Keratinocyte (primary cell): Measurements from ENCODE around the gene SCAMP4. TPM values are rescaled to one million over a fixed set of nuclear protein-coding genes. Genes with fewer than 3 reads are reported as not detected.
A peak's percentile ranks its signal among the peaks of the same experiment; 100 is the strongest.

Experiments used
- DNase-seq: peaks from one replicate; pipeline ENCODE4 v3.0.0-alpha.2; 2011; ENCODE audit warnings: low read depth, missing footprints, low spot score
- FAIRE-seq: peaks from 2 replicates; lab custom pipeline; 2011; peaks lifted over from hg19 to GRCh38; lab: Jason Lieb, UNC
- H2AFZ ChIP-seq: 2 replicates; pipeline ENCODE4 v1.6.0; 2012; ENCODE audit warnings: low read length, control low read depth, inconsistent platforms; ENCODE audit not compliant: control insufficient read depth
- H3K27ac ChIP-seq: 2 replicates; pipeline ENCODE4 v1.5.1; 2011; ENCODE audit warnings: low read length; ENCODE audit not compliant: control insufficient read depth, insufficient read depth
- H3K27me3 ChIP-seq: 3 replicates; pipeline ENCODE4 v1.6.0; 2011; ENCODE audit warnings: low read length; ENCODE audit not compliant: control insufficient read depth, insufficient read depth; ENCODE audit errors: extremely low read depth
- H3K36me3 ChIP-seq, 2 experiments: 2 replicates in 1 of 2; 3 replicates in 1 of 2; pipeline ENCODE4 v1.5.1; 2011; ENCODE audit warnings: low read length in 2 of 2, mild to moderate bottlenecking in 1 of 2; ENCODE audit not compliant: control insufficient read depth in 2 of 2, insufficient read depth in 2 of 2; ENCODE audit errors: extremely low read depth in 1 of 2
- H3K4me1 ChIP-seq: 3 replicates; pipeline ENCODE4 v1.5.1; 2011; ENCODE audit warnings: low read length; ENCODE audit not compliant: control insufficient read depth, insufficient read depth; ENCODE audit errors: extremely low read depth
- H3K4me2 ChIP-seq: 3 replicates; pipeline ENCODE4 v1.6.0; 2011; ENCODE audit warnings: low read depth, low read length; ENCODE audit not compliant: control insufficient read depth, insufficient read depth; ENCODE audit errors: extremely low read depth
- H3K4me3 ChIP-seq, 3 experiments: fragments of 200-600 bp in 1 of 3; sonication (generic) in 1 of 3; 2 replicates in 2 of 3; 3 replicates in 1 of 3; pipeline ENCODE4 v1.5.1; 2011 to 2016; ENCODE audit warnings: low read length in 3 of 3, mild to moderate bottlenecking in 3 of 3, control low read depth in 2 of 3, inconsistent platforms in 1 of 3, low read depth in 1 of 3, mixed read lengths in 1 of 3, mixed run types in 1 of 3, moderate library complexity in 1 of 3; ENCODE audit not compliant: control insufficient read depth in 2 of 3, insufficient read depth in 2 of 3; ENCODE audit errors: extremely low read depth in 1 of 3
- H3K79me2 ChIP-seq: 2 replicates; pipeline ENCODE4 v1.6.0; 2012; ENCODE audit warnings: low read length; ENCODE audit not compliant: control insufficient read depth, insufficient read depth
- H3K9ac ChIP-seq: 3 replicates; pipeline ENCODE4 v1.6.0; 2011; ENCODE audit warnings: low read length; ENCODE audit not compliant: control insufficient read depth, insufficient read depth; ENCODE audit errors: extremely low read depth
- H3K9me1 ChIP-seq: 3 replicates; pipeline ENCODE4 v1.6.0; 2011; ENCODE audit warnings: low read length; ENCODE audit not compliant: control insufficient read depth, insufficient read depth; ENCODE audit errors: extremely low read depth
- H3K9me3 ChIP-seq: 2 replicates; pipeline ENCODE4 v1.5.1; 2012; ENCODE audit warnings: low read depth, low read length; ENCODE audit not compliant: control insufficient read depth
- H4K20me1 ChIP-seq: 3 replicates; pipeline ENCODE4 v1.6.0; 2011; ENCODE audit warnings: low read length; ENCODE audit not compliant: control insufficient read depth, insufficient read depth; ENCODE audit errors: extremely low read depth
- CTCF ChIP-seq, 3 experiments: IDR thresholded peaks in 1 of 3; conservative IDR thresholded peaks in 1 of 3; optimal IDR thresholded peaks in 1 of 3; 2 replicates in 2 of 3; 3 replicates in 1 of 3; pipeline versions ENCODE3 to v1.5.1; 2011; ENCODE audit warnings: low read length in 3 of 3, mild to moderate bottlenecking in 3 of 3, moderate library complexity in 2 of 3, control low read depth in 1 of 3, inconsistent platforms in 1 of 3; ENCODE audit not compliant: insufficient read depth in 2 of 3; ENCODE audit errors: extremely low read depth in 1 of 3
- EZH2 ChIP-seq: IDR thresholded peaks from one replicate; pipeline ENCODE4 v1.6.1; 2012; ENCODE audit warnings: inconsistent platforms, mild to moderate bottlenecking, low read length, moderate library complexity
- dilution Hi-C: fragments of 300-500 bp; cut with MboI; formaldehyde crosslinking; loops from one replicate; pipeline ENCODE4 v1.7.0; 2020; ENCODE audit warnings: low sequenced_read_pairs; ENCODE audit not compliant: extremely low pct_ligation_motif_present
- polyA plus RNA-seq, 5 experiments: library from polyadenylated mRNA; depleted of rRNA in 3 of 5; stranded (reverse) in 3 of 5; stranded (forward) in 1 of 5; unstranded in 1 of 5; fragments of >200 nt; gene quantifications; 1 replicate in 1 of 5; 2 replicates in 3 of 5; 3 replicates in 1 of 5; pipeline versions ENCODE4 v1.2.1 to v1.2.3, GENCODE V29; 2011 to 2012; ENCODE audit warnings: missing spikeins in 2 of 5, low read depth in 1 of 5, low replicate concordance in 1 of 5

The SCAMP4 gene
- polyA plus RNA-seq, 1 donor (not counting 4 experiments of a cell fraction or from before 2014, with no cell fraction given) = 4.8 TPM

DNA sequence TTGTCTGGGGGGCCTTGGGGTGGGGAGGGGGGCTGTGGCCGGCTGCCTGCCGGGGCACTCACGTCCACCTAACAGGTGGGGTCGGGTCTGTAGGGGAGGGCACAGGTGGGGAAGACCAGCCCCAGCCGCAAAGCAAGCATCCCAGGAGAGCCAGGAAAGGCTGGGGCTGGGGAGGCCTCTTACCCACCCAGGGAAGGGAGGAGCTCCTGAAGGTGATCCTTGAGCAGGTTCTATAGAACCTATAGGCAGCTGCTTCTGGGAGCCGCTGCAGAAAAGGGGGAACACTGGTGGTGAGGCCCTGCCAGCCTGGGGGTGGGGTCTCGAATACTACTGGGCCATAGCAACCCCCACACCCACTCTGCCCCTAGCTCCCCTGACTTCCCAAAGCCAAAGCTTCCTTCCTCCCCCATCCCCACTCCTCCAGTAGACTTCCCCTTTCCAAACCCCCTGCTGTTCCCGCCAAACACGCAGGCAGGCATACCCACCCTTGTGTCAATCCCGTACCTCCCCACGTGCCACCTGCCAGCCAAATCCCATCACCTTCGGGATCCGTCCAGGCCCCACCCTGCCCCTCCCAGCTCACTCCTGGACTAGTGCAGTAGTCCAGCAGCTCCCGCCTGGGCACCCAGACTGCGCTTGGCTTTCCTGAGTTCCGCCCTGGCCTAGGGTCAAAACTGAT, 47.4 kb upstream of the SCAMP4 start:
- DNase-seq (no peak), FAIRE-seq (no peak)
- no peaks in the 10 kb centered on the region for H3K36me3 ChIP-seq
- H3K79me2 ChIP-seq = peaks cover 90% of the 10 kb centered on the region
- no peaks in the 10 kb centered on the region for H3K9me1 ChIP-seq
- H3K9ac ChIP-seq = peak overlapping the region; percentile 69
- H4K20me1 ChIP-seq = peaks cover 20% of the 10 kb centered on the region
- dilution Hi-C loops = no loop called here
- H2AFZ ChIP-seq = no peak overlapping the region
- peak overlapping the region; percentile 15 to 29 (median 20) for H3K4me3 ChIP-seq
- TF ChIP-seq CTCF (optimal IDR thresholded peaks at IDR 0.05 in 1 of 3, IDR thresholded peaks at IDR 0.05 in 1 of 3, conservative IDR thresholded peaks at IDR 0.05 in 1 of 3; ENCODE audit: extremely low read depth in 1 of 3, insufficient read depth in 2 of 3, low read length in 3 of 3) (no peak), EZH2 (no peak)
- no peaks in the 10 kb centered on the region for H3K27me3 ChIP-seq
- peak overlapping the region; percentile 3 for H3K27ac ChIP-seq
- peaks cover 74% of the 10 kb centered on the region for H3K4me1 ChIP-seq
- H3K4me2 ChIP-seq = peak overlapping the region; percentile 74
- H3K9me3 ChIP-seq = no peaks in the 10 kb centered on the region

DNA sequence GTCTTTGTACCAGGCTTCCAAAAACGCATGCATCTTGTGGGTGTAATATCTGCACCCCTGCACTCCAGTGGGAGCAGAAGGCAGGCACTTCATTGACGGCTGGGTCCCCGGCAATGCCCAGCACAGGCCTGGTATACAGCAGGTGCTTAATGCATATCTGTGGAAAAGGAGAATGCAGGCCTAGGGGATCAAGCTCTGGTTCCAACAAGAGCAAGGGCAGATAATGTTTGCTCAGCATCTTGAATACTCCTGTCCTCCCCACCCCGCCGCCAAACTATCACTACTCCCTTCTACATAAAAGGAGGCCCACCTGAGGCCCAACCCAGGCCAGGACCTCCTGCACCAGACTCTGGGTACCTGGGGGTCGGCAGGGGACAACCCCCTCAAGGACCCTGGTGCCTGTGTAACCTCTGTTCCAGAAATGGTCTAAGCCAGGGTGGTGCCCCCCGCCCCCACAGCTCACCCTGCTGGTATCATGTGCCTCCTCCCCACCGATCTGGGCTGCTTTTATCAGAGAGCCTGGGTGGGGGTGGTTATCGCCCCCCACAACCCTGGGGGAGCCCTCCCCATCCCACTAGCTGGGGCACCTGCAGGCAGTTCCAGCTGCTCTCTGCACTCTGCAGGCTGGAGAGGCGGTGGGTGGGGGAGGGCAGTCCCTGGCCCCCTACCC, 46.7 kb upstream of the SCAMP4 start:
- TF ChIP-seq CTCF (optimal IDR thresholded peaks at IDR 0.05 in 1 of 3, IDR thresholded peaks at IDR 0.05 in 1 of 3, conservative IDR thresholded peaks at IDR 0.05 in 1 of 3; ENCODE audit: extremely low read depth in 1 of 3, insufficient read depth in 2 of 3, low read length in 3 of 3) (no peak), EZH2 (no peak)
- no peak for FAIRE-seq
- no peak for DNase-seq
- Histone ChIP-seq H3K9ac (no peak overlapping the region), H3K9me1 (no peaks in the 10 kb centered on the region), H4K20me1 (peaks cover 20% of the 10 kb centered on the region), H3K4me2 (no peak overlapping the region), H2AFZ (no peak overlapping the region), H3K79me2 (peaks cover 85% of the 10 kb centered on the region), H3K4me1 (peaks cover 67% of the 10 kb centered on the region), H3K27me3 (no peaks in the 10 kb centered on the region), H3K9me3 (no peaks in the 10 kb centered on the region), H3K36me3 (no peaks in the 10 kb centered on the region), H3K4me3 (no peak overlapping the region), H3K27ac (no peak overlapping the region)
- dilution Hi-C loops = no loop called here
